HG03039 (cell line): Measurements from ENCODE around the gene ZNF772.
"Not testable (repeated sequence)": the region's sequence is repeated elsewhere in the genome, so short reads cannot be mapped to it uniquely, and the experiment has no call there.

ENCODE experiments used
- ATAC-seq: cut with Tn5 transposase; IDR thresholded peaks from one replicate; pipeline ENCODE4 v1.9.1; 2021; ENCODE audit warnings: mild to moderate bottlenecking, moderate library complexity; ENCODE audit not compliant: unreplicated experiment

The ZNF772 gene

GRCh38 chr19:57477191-57478008 is at the start of gene ZNF772:
TSS of gene ZNF772 (minus strand) at chr19:57477566. CDS start at chr19:57477309, 257 bp downstream.
- ATAC-seq = peak; percentile 91

DNA sequence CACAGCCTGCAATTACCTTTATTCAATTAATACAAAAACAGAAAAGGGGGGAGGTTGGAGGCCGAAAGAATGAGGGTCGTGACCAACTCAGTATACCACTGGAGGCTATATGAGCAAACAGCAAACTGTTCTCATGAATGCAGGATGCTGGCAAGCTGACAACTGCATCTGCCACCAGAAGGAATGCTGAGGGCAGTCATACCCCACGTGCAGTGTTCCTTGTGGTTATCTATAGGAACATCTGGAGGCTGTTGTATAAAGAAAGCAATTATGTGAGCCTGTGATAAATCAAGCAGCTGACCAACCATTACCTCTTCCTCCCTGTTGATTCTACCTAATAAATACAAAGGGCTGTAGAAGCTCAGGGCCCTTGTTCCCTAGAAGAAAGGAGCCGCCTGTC is 40.7 kb upstream of the ZNF772 start:
- not testable (repeated sequence) for ATAC-seq

- no peak for ATAC-seq
These were observed 37.9 kb upstream of the ZNF772 start for GRCh38 chr19:57515255-57515654.

DNA sequence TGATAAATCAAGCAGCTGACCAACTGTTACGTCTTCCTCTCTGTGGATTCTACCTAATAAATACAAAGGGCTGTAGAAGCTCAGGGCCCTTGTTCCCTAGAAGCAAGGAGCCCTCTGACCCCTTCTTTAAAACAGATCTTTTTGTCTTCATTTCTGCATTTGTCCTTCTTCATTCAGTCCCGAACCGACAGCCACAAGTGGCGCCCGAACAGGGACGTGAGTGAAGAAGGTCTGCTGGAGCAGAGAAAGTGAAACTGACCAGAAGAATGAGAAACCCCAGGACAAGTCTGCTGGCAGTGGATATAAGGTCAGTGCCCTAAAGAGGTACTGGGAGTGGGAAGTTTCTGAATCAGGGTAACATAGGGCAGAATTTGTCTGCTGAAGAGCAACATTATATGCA is 35.5 kb upstream of the ZNF772 start:
- no peak for ATAC-seq

GRCh38 chr19:57511484-57511883 is 34.1 kb upstream of the ZNF772 start:
- no peak for ATAC-seq

DNA sequence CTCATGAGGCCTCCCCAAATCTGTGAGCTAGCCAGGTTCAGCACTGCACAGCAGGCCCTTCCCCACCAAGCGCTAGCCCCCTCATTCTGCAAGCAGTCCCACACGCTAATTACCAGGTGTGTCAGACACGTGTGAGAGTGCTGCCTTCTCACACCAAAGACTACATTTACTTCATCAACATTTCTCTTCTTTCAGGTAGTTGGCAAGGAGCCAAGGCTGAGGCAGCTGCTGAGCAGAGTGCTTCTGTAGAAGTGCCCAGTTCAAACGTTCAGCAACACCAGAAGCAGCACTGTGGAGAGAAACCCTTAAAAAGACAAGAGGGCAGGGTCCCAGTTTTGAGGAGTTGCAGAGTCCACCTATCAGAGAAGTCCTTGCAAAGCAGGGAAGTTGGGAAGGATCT is 28.8 kb upstream of the ZNF772 start:
- ATAC-seq = no peak

DNA sequence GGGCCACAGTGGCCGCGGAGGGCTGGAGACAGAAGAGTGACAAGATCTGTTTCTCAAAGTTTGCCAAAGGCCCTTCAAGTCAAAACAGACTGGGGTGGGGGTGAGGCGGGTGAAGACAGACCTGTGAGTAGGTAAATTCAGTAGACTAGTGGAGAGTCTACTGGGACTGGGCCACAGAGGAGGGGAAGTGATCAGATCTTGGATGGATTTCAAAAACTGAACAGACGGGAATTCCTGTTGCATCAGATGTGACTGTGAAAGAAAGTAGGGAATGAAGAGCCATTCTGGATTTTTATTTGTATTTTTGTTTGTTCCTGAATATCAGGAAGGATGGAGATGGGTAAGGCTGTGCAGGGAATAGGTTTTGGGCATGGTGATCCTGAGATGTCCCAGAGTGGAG is 23.0 kb upstream of the ZNF772 start:
- ATAC-seq = not testable (repeated sequence)

- ATAC-seq = peak; percentile 97
These were observed 22.5 kb upstream of the ZNF772 start, which contains the start of gene ZNF773 for GRCh38 chr19:57499680-57500395. TSS of gene ZNF773 (plus strand) at chr19:57499938. CDS start at chr19:57500081, 143 bp downstream.

- not testable (repeated sequence) for ATAC-seq
These were observed 21.9 kb upstream of the ZNF772 start for GRCh38 chr19:57499332-57499679.

- not testable (repeated sequence) for ATAC-seq
These were observed 10.9 kb upstream of the ZNF772 start for GRCh38 chr19:57488299-57488644.

DNA sequence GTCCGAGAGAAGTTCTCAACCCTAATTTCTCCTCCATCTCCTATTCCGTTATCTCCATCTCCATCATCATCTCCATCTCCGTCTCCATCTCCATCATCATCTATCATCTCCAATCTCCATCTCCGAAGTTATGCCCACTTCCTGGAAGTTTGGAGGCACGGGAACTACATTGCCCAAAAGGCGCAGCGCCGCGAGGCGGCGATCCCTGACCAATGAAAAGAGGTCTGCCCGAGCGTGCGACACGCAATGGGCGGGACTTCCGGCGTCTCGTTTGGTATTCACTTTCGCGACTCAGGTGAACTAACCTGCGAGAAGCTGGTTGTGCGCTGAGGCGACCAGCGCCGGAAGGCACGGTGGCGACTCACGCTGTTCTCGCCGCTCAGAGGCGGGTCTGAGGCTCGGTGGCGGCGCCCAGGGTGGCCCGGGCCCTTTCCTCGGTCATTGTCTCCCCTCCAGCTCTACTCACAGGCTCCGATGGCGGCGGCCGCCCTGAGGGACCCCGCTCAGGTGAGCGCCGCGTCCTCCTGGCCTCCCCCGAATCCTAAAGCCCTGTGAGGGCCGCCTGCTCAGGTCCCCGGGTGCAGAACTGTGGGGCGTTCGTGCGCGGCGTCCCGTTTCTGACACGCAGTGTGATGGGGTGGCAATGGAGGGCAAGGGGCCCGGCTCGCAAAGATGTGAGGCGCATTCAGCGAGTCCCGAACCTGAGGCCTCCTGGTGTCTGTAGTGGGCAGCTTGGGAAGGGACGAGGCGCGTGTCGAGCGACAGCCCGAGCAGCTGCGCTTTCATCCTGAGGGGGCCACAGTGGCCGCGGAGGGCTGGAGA is 10.3 kb upstream of the ZNF772 start, which contains the start of gene ZNF419:
Gene ZNF419, plus strand, starts transcription at position 274 of the 822 bp plus-strand sequence. Its CDS starts 201 bp downstream, at position 475.
- ATAC-seq = peak; percentile 92

GRCh38 chr19:57473646-57474045 is 3.7 kb downstream of the ZNF772 start:
- ATAC-seq = no peak

GRCh38 chr19:57466489-57466888 is 10.9 kb downstream of the ZNF772 start:
- no peak for ATAC-seq

DNA sequence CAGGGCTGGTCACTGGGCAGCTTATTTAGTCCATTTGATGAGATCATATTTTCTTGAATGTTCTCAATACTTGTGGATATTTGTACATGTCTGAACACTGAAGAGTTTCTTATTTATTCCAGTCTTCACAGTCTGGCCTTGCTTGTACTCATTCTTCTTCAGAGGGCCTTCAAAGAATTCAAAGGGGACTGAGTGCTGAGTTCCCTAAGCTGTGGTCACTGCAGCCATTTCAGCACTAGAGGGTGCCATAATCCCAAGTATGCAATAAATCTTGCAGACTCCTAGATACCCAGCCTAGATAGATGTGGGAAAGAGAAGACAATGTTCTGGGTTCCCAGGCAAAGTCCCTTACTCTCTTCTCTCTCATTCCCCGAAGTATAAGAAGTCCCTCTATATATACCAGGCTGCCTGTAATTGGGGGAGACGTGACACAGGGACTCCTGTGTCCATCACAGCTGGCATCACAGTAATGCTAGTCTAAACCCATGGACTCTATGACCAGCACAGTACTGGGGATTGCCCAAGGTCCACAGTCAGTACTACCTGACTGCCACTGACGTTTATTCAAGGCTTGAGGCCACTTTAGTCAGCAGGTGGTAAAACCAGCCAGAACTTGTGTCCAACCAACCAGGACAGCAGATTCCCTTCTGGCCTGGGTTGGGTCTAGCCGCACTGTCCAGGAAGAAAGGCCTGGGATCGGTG is 11.5 kb downstream of the ZNF772 start:
- no peak for ATAC-seq

GRCh38 chr19:57452307-57452706 is 25.1 kb downstream of the ZNF772 start:
- no peak for ATAC-seq

DNA sequence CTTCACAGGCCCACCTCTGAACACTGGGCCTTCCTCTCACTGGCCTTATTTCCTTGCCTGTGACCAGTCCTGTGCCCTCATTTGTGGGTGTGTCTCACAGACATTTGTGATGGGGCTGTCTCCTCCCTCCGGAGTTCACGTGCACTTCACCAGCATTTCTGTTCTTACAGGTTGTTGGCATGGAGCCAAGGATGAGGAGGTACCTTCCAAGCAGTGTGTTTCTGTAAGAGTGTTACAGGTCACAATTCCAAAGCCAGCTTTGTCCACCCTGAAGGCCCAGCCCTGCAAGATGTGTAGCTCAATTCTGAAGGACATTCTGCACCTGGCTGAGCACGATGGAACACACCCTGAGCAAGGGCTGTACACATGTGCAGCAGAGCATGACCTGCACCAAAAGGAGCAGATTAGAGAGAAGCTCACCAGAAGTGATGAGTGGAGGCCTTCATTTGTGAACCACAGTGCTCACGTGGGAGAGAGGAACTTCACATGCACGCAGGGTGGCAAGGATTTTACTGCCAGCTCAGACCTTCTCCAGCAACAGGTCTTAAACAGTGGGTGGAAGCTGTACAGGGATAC is 34.2 kb downstream of the ZNF772 start:
- ATAC-seq = no peak

DNA sequence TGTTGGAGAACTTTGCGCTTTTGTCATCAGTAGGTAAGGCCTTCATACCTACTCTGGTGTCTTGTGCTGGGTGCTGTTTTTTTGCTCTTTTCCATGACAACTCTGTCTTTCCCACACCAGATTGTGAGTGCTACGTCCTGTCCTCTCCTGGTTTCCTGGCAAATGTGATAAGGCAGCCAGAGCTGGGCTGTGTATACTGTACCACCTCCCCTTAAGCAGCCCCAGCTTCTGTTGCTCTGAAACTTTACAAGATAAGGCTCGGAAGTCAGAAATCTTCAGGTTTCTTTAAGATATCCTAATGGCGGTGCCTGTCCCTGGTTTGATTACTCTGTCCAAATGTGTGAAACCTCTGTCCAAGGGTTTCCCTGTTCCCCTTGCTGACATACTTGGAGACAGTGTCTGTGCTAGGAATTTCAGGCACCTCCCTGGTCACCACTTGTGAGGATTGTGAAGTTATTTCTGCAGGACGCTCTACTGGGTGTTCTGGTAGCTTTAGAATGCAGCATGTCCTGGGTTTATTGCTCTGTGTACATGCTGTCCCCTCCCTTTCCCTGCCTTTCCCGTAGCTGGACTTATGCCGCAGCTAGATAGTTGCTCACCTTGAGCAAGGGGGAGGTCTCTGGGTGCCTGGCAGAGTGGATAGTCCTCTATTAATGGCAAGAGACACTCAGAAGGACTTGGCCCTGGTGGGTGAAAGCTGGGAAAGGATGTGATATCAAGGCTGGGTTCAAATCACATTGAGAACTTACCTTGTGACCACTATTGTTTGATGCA is 35.2 kb downstream of the ZNF772 start:
- no peak for ATAC-seq

- ATAC-seq = no peak
These were observed 38.4 kb downstream of the ZNF772 start for GRCh38 chr19:57438925-57439324.

- no peak for ATAC-seq
These were observed 39.4 kb downstream of the ZNF772 start for GRCh38 chr19:57437931-57438330.
